Measurements from ENCODE around the gene C9orf40.

C9orf40 gene

DNA sequence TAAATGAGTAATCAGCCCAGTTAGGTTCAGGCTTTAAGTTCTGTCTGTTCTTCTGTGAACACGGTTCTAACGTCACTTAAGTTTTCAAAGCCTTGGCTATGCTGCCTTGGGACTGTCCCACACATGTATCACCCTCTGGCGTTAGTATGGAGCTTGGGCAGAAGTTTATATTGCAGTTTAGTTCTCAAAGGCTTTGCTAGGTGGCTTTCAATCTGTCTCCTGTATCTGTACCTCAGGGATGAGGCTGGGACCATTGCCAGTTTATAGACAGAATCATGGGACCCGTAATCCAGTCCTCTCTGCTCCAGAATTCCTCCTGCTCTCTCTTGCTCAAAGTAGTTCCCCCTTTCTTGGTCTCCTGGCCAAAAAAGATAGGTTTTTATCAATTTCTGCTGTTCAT, 12.1 kb downstream of the C9orf40 start:
- no peak for DNase-seq (ENCODE audit: low read depth)

DNA sequence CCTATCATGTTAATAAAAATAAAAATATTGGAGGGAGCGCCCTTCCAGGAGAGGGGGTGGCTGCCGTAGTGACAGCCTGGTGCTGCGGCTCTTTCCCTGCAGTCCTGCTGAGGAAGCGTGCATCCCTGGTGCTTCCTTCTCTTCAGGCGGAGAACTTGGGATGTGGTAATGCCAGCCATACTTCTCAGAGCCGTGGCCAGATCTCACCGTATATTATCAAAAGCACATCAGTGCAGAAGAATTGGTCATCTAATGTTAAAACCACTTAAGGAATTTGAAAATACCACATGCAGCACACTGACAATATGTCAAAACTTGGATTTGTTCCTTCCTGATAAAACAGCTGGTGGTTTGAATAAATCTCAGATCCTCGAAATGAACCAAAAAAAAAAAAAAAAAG, 17.7 kb downstream of the C9orf40 start:
- DNase-seq (ENCODE audit: low read depth): peak; percentile 28

DNA sequence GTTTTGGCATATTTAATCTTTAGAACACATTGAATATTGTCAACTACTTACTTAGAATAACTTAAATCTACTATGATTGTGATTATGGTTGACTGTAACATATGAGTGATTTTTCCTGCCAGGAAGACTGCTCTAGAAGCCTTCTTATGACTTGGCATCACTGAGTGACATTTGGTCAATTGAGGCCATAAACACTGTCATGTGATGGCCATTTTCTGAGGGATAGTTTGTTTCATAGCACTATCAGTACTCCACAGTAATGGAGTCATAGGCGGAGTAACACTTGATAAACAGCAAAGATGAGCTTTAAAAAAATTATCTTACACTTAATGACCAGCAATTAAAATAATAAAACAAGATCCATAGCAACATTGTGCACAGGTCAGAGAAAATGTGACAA, 31.0 kb downstream of the C9orf40 start:
- DNase-seq (ENCODE audit: low read depth): no peak

DNA sequence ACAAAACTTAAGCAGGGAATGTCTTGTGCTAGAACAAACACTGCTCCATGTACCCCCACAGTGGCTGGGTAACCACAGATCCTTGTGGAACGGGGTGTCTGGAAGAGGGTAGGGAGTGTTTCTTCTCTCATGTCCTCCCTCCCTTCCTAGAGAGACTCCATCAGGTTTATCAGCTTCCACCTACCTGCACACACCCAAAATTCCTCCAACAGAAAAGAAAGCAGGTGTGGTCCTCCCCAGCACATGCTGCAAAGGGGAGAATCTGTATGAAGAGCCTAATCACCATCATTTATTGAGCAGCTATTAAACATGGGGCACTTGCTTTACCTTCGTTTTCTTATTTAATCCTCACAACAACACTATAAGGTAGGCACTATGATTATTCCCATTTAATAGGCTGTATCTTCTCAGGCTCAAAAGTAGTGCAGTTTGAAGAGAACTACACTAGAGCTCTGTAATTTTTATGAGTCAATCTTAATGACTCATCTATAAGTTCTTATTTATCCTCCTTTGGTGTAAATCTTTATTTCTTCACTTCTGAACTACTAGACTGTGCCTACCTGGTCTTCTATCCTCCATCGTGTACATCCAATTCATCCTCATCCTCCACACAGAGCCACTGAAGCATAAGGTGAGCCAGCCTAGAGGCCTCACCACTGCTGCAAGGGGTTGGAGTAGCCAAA, 31.6 kb downstream of the C9orf40 start:
- peak; percentile 17 for DNase-seq (ENCODE audit: low read depth)

DNA sequence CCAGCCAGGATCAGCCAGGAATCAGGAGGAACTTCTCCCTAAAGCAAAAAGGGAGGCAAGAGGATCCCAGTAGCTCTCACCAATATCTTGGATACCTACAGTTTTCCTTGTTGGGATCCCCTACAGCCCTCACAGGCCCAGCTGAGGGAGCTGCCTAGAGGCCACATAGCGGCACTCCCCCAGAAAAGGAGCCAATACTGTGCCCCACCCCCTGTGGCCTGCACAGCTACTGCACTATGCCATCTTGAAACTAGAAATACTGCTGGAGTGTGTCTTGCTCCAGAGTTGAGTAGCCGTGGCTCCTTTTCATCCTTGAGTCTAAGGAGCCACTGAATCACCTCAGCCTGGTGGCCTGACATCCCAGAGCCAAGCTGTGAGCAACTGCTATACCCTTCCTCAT, 42.7 kb downstream of the C9orf40 start:
- DNase-seq (ENCODE audit: low read depth): no peak

DNA sequence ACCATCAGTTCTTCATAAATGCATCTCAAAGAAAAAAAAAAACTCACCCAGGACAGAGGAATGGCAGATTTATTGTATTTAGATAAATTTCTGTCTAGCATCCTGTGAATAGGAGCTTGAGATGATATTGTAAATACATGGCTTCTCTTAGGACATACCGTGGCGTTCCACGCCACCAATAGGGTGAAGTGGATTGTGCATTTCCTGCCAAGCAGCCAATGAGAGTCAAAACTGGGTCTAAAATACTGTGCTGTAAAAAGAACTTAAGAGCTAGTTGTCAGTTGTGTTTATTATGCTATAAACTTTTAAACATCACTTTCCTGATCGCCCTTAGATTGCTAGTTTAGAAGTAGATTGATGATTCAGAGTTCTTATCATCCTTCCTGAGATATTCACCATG, 44.0 kb downstream of the C9orf40 start:
- DNase-seq (ENCODE audit: low read depth): no peak

DNA sequence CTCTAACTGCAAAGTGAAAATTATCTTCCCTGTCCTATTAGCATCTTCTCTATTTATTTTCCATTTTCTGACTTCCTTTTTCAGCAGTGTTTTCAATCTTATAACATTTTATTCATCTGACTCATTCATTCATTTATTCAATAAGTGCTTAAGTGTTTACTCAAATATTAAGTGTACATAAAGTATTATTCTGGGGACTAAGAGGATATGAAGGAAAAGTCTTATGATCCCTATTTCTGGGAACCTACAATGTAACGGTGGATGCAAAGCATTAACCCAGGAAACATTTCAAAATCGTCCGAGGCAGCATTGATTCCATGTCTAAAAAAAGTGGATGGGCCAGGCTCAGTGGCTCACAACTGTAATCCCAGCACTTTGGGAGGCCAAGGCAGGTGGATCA, 45.6 kb downstream of the C9orf40 start:
- no peak for DNase-seq (ENCODE audit: low read depth)

DNA sequence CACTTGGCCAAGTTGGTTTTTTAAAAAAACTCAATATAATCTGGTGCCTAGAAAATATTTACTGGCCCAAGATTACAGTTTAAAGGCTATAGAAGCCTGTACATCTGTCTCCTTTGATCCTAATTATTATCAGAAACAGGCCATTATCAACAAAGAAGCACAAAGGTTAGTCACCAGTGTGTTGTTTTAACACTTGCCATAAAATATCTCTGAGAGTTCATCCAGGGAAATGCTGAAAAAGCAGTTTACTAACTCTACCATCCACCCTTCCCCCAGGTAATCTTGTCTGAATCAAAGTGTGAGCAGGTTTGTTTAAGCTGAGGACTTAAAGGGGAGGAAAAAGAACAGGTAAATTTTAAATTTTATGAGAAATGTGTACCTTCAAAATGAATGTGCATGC, 51.7 kb downstream of the C9orf40 start:
- DNase-seq (ENCODE audit: low read depth): no peak

Measured in ELR (cell line).